ENCODE data around the gene RNF10. TPM values are rescaled to one million over a fixed set of nuclear protein-coding genes. Genes with fewer than 3 reads are reported as not detected.

The RNF10 gene
- total RNA-seq, 1 experiment from 2014 or later = 177 TPM

DNA sequence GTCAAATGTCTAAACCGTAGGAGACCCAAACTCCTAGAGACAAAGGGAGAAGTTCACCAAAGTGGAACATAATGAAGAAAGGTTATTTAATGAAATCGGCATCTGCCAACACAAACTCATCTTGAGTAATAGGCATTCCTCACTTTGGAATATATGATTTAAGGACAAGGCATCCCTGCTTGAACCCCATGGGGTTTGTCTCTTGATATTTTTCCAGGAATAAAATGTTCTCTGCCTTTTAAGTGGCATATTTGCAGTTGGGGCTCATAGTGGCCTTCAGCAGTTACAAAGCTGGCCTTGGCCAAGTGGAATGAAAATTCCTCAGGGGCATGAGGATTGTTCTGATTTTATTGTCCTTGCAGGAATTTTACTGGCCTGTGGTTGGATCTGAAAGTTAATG is 40.0 kb downstream of the RNF10 start:
- POLR2A ChIA-PET = no interaction called here

DNA sequence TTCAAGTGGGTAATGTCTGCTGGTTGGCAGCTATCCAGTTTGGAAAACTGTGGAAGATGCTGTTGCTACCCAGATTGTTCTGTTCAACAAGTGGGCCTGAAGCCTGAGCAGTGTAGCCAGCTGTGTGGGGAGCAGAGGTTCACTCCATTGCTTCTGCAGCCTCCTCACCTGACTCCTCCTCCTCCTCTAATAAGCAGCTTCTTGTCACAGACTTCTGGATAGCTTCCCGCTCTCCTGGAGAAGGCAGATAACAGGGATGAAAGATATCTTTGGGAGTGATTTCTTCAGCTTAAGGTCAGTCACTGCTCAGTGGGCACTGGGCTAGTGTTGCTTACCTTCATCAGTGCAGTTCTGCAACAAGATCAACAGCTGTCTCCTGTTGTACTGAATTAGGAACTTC is 45.0 kb downstream of the RNF10 start:
- POLR2A ChIA-PET = no interaction called here

More for the DNA sequence above, 40.0 kb downstream of the RNF10 start:
- TF ChIP-seq TCF7L2 (IDR thresholded peaks at IDR 0.05; ENCODE audit: low read depth, low read length) = no peak
- TF ChIP-seq, protein P1, sequence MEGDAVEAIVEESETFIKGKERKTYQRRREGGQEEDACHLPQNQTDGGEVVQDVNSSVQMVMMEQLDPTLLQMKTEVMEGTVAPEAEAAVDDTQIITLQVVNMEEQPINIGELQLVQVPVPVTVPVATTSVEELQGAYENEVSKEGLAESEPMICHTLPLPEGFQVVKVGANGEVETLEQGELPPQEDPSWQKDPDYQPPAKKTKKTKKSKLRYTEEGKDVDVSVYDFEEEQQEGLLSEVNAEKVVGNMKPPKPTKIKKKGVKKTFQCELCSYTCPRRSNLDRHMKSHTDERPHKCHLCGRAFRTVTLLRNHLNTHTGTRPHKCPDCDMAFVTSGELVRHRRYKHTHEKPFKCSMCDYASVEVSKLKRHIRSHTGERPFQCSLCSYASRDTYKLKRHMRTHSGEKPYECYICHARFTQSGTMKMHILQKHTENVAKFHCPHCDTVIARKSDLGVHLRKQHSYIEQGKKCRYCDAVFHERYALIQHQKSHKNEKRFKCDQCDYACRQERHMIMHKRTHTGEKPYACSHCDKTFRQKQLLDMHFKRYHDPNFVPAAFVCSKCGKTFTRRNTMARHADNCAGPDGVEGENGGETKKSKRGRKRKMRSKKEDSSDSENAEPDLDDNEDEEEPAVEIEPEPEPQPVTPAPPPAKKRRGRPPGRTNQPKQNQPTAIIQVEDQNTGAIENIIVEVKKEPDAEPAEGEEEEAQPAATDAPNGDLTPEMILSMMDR (IDR thresholded peaks at IDR 0.05) = no peak
- TF ChIP-seq, protein P2, sequence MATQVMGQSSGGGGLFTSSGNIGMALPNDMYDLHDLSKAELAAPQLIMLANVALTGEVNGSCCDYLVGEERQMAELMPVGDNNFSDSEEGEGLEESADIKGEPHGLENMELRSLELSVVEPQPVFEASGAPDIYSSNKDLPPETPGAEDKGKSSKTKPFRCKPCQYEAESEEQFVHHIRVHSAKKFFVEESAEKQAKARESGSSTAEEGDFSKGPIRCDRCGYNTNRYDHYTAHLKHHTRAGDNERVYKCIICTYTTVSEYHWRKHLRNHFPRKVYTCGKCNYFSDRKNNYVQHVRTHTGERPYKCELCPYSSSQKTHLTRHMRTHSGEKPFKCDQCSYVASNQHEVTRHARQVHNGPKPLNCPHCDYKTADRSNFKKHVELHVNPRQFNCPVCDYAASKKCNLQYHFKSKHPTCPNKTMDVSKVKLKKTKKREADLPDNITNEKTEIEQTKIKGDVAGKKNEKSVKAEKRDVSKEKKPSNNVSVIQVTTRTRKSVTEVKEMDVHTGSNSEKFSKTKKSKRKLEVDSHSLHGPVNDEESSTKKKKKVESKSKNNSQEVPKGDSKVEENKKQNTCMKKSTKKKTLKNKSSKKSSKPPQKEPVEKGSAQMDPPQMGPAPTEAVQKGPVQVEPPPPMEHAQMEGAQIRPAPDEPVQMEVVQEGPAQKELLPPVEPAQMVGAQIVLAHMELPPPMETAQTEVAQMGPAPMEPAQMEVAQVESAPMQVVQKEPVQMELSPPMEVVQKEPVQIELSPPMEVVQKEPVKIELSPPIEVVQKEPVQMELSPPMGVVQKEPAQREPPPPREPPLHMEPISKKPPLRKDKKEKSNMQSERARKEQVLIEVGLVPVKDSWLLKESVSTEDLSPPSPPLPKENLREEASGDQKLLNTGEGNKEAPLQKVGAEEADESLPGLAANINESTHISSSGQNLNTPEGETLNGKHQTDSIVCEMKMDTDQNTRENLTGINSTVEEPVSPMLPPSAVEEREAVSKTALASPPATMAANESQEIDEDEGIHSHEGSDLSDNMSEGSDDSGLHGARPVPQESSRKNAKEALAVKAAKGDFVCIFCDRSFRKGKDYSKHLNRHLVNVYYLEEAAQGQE (IDR thresholded peaks at IDR 0.05; ENCODE audit: insufficient read depth in 1 of 2, low read depth in 2 of 2, low read length in 1 of 2) = no peak
- TF ChIP-seq SIN3A (IDR thresholded peaks at IDR 0.05; ENCODE audit: borderline replicate concordance, insufficient read depth, low read depth, low read length) = no peak
- TF ChIP-seq POLR2AphosphoS5 (IDR thresholded peaks at IDR 0.05; ENCODE audit: low read depth, low read length) = no peak
- Histone ChIP-seq H3K4me3 (ENCODE audit: low read depth in 2 of 2, low read length in 2 of 2) (no peak overlapping the region), H3K9me3 (ENCODE audit: control insufficient read depth, insufficient read depth, low read depth, low read length) (no peaks in the 10 kb centered on the region), H3K36me3 (ENCODE audit: control insufficient read depth, insufficient read depth, low read length) (peaks cover 35% of the 10 kb centered on the region), H3K27ac (ENCODE audit: low read length) (no peak overlapping the region), H3K4me1 (ENCODE audit: control insufficient read depth, insufficient read depth, low read length) (no peaks in the 10 kb centered on the region), H3K27me3 (ENCODE audit: control insufficient read depth, insufficient read depth, low read length) (no peaks in the 10 kb centered on the region)
- in situ Hi-C loops (cut with HindIII; ENCODE audit: low pct_unique_long_range_greater_than_20kb, low sequenced_read_pairs) (no loop called here), intact Hi-C loops (cut with micrococcal nuclease; ENCODE audit: unreplicated experiment) (no loop called here)
- no peak for ATAC-seq
- BruUV-seq (replicated peaks) = no TSS peak
- no peak for DNase-seq (ENCODE audit: low read depth, low spot score)
- CTCF ChIA-PET = no interaction called here

More for the DNA sequence above, 45.0 kb downstream of the RNF10 start:
- no TSS peak for BruUV-seq (replicated peaks)
- ATAC-seq (no peak), DNase-seq (ENCODE audit: low read depth, low spot score) (no peak)
- peaks cover 14% of the 10 kb centered on the region; the same call in 1 of the 2 replicates for H3K4me1 ChIP-seq (ENCODE audit: control insufficient read depth, insufficient read depth, low read length)
- H3K9me3 ChIP-seq (ENCODE audit: control insufficient read depth, insufficient read depth, low read depth, low read length) = no peaks in the 10 kb centered on the region
- no peak overlapping the region for H3K27ac ChIP-seq (ENCODE audit: low read length)
- in situ Hi-C loops (cut with HindIII; ENCODE audit: low pct_unique_long_range_greater_than_20kb, low sequenced_read_pairs) (no loop called here), intact Hi-C loops (cut with micrococcal nuclease; ENCODE audit: unreplicated experiment) (no loop called here)
- no peak overlapping the region for H3K4me3 ChIP-seq (ENCODE audit: low read depth in 2 of 2, low read length in 2 of 2)
- CTCF ChIA-PET = interaction anchor here (0.7 kb wide), 1 partner anchor 70 kb away, joined by 3 read pairs; no protein-coding TSS in a partner anchor
- peaks cover 16% of the 10 kb centered on the region for H3K36me3 ChIP-seq (ENCODE audit: control insufficient read depth, insufficient read depth, low read length)
- no peaks in the 10 kb centered on the region for H3K27me3 ChIP-seq (ENCODE audit: control insufficient read depth, insufficient read depth, low read length)
- TF ChIP-seq SIN3A (IDR thresholded peaks at IDR 0.05; ENCODE audit: borderline replicate concordance, insufficient read depth, low read depth, low read length) (no peak), TCF7L2 (IDR thresholded peaks at IDR 0.05; ENCODE audit: low read depth, low read length) (no peak), POLR2AphosphoS5 (IDR thresholded peaks at IDR 0.05; ENCODE audit: low read depth, low read length) (no peak)
- TF ChIP-seq, protein P2 (IDR thresholded peaks at IDR 0.05; ENCODE audit: insufficient read depth in 1 of 2, low read depth in 2 of 2, low read length in 1 of 2) = no peak
- TF ChIP-seq, protein P1 (IDR thresholded peaks at IDR 0.05) = no peak

Data from Panc1 (cell line).